Liver (tissue), 9 donors: ENCODE data around the gene SYT2. TPM values are rescaled to one million over a fixed set of nuclear protein-coding genes. Genes with fewer than 3 reads are reported as not detected.

ENCODE experiments used
- DNase-seq: peaks from one replicate; pipeline ENCODE4 v3.0.0-alpha.2; 2017; ENCODE audit warnings: low spot score
- H3K27ac ChIP-seq, 2 donors: one replicate each; pipeline ENCODE4 v1.7.0; 2013; ENCODE audit warnings: inconsistent platforms in 2 of 2, low read length in 2 of 2, control low read depth in 1 of 2, low read depth in 1 of 2, mild to moderate bottlenecking in 1 of 2
- H3K27me3 ChIP-seq, 4 donors: one replicate each; pipeline versions ENCODE4 v1.6.1 to v1.7.0; 2013; ENCODE audit warnings: low read length in 3 of 4, inconsistent platforms in 1 of 4, mild to moderate bottlenecking in 1 of 4, moderate library complexity in 1 of 4; ENCODE audit not compliant: control insufficient read depth in 4 of 4, insufficient read depth in 4 of 4
- H3K36me3 ChIP-seq, 4 donors: one replicate each; pipeline versions ENCODE4 v1.6.1 to v1.7.0; 2013; ENCODE audit warnings: low read length in 3 of 4, mild to moderate bottlenecking in 3 of 4, low read depth in 1 of 4, moderate library complexity in 1 of 4; ENCODE audit not compliant: control insufficient read depth in 4 of 4, insufficient read depth in 3 of 4
- H3K4me1 ChIP-seq, 4 donors: one replicate each; pipeline versions ENCODE4 v1.6.1 to v1.7.0; 2013; ENCODE audit warnings: low read length in 3 of 4, mild to moderate bottlenecking in 3 of 4, moderate library complexity in 1 of 4; ENCODE audit not compliant: control insufficient read depth in 4 of 4, insufficient read depth in 4 of 4
- H3K4me3 ChIP-seq, 3 donors: one replicate each; pipeline versions ENCODE4 v1.6.1 to v1.7.0; 2013; ENCODE audit warnings: low read length in 3 of 3, control low read depth in 1 of 3, low read depth in 1 of 3, mild to moderate bottlenecking in 1 of 3
- H3K9ac ChIP-seq, 2 donors: one replicate each; pipeline ENCODE4 v1.7.0; 2013; ENCODE audit warnings: low read length in 2 of 2, mild to moderate bottlenecking in 2 of 2, moderate library complexity in 2 of 2, control low read depth in 1 of 2, low read depth in 1 of 2
- H3K9me3 ChIP-seq, 4 donors: one replicate each; pipeline versions ENCODE4 v1.6.1 to v1.7.0; 2013; ENCODE audit warnings: low read length in 3 of 4; ENCODE audit not compliant: control insufficient read depth in 4 of 4
- ATF3 ChIP-seq: IDR thresholded peaks from 2 replicates; pipeline ENCODE4 v1.6.1; 2016; ENCODE audit warnings: antibody characterized with exemption
- CTCF ChIP-seq: fragments of 150-350 bp; IDR thresholded peaks from 2 replicates; pipeline ENCODE4 v1.5.1; 2017; ENCODE audit warnings: improper control_type of control experiment, low read depth, low read length; ENCODE audit not compliant: missing input control
- EGR1 ChIP-seq, 2 donors: IDR thresholded peaks; 2 replicates each; pipeline ENCODE4 v1.6.1; 2016 to 2018; ENCODE audit warnings: antibody characterized with exemption in 2 of 2, low read depth in 2 of 2
- FOXA1 ChIP-seq: IDR thresholded peaks from 2 replicates; pipeline ENCODE4 v1.6.1; 2016; ENCODE audit warnings: antibody characterized with exemption
- FOXA2 ChIP-seq: IDR thresholded peaks from 2 replicates; pipeline ENCODE4 v1.6.1; 2016; ENCODE audit warnings: antibody characterized with exemption
- GABPA ChIP-seq, 2 donors: IDR thresholded peaks in 1 of 2; conservative IDR thresholded peaks in 1 of 2; 2 replicates each; pipeline ENCODE4 v1.6.1; 2016; ENCODE audit warnings: antibody characterized with exemption in 2 of 2, mild to moderate bottlenecking in 1 of 2, moderate library complexity in 1 of 2
- HNF4A ChIP-seq, 2 donors: conservative IDR thresholded peaks; 2 replicates each; pipeline ENCODE4 v1.6.1; 2016; ENCODE audit warnings: antibody characterized with exemption in 2 of 2, mild to moderate bottlenecking in 2 of 2
- HNF4G ChIP-seq: IDR thresholded peaks from 2 replicates; pipeline ENCODE4 v1.6.1; 2016; ENCODE audit warnings: antibody characterized with exemption
- JUND ChIP-seq, 2 donors: IDR thresholded peaks; 2 replicates each; pipeline ENCODE4 v1.6.1; 2016; ENCODE audit warnings: antibody characterized with exemption in 2 of 2
- MAX ChIP-seq: IDR thresholded peaks from 2 replicates; pipeline ENCODE4 v1.6.1; 2016; ENCODE audit warnings: antibody characterized with exemption
- NR2F2 ChIP-seq: IDR thresholded peaks from 2 replicates; pipeline ENCODE4 v1.6.1; 2016; ENCODE audit warnings: antibody characterized with exemption
- RAD21 ChIP-seq, 2 donors: IDR thresholded peaks; 2 replicates each; pipeline ENCODE4 v1.6.1; 2016; ENCODE audit warnings: antibody characterized with exemption in 2 of 2, mild to moderate bottlenecking in 2 of 2
- RXRA ChIP-seq, 2 donors: IDR thresholded peaks; 2 replicates each; pipeline ENCODE4 v1.6.1; 2017 to 2018; ENCODE audit warnings: antibody characterized with exemption in 2 of 2, mild to moderate bottlenecking in 1 of 2
- TAF1 ChIP-seq: conservative IDR thresholded peaks from 2 replicates; pipeline ENCODE4 v1.6.1; 2016; ENCODE audit warnings: antibody characterized with exemption, mild to moderate bottlenecking
- YY1 ChIP-seq: IDR thresholded peaks from 2 replicates; pipeline ENCODE4 v1.6.1; 2016; ENCODE audit warnings: antibody characterized with exemption, mild to moderate bottlenecking
- ZBTB33 ChIP-seq: IDR thresholded peaks from 2 replicates; pipeline ENCODE4 v1.6.1; 2016; ENCODE audit warnings: antibody characterized with exemption
- WGBS: extraction: QIAGEN DNeasy Blood & Tissue Kit; methylation state at CpG from one replicate; pipeline ENCODE4 v1.1.7; 2013; 5-methylcytosine and 5-hydroxymethylcytosine counted together
- polyA plus RNA-seq, 2 donors: library from polyadenylated mRNA; stranded (reverse) in 1 of 2; unstranded in 1 of 2; fragments of 200-250 nt in 1 of 2; fragments of >200 nt in 1 of 2; fragmentation: Nextera tagmentation in 1 of 2; extraction: Ambion mirVana in 1 of 2; gene quantifications; one replicate each; pipeline versions ENCODE4 v1.2.1 to v1.2.3, GENCODE V29; 2013 to 2015
- total RNA-seq, 2 donors: library from RNA; depleted of rRNA; stranded (reverse); fragments of >200 nt; gene quantifications; one replicate each; pipeline ENCODE4 v1.2.3, GENCODE V29; 2014
- donor health status: healthy.
- donor health status: healthy.
- donor health status: healthy.
- donor health status: healthy.
- donor health status: healthy.

Gene SYT2
- total and polyA plus RNA-seq, 4 donors, result under 0.01 to 0.07 TPM; not detected in 2

GRCh38 chr1:202632241-202632640, 78.0 kb downstream of the SYT2 start:
- H3K4me3 ChIP-seq, result no peak overlapping the region
- no peak overlapping the region for H3K27ac ChIP-seq
- H3K4me1 ChIP-seq, result peaks cover 0 to 5% (median 0%) of the 10 kb centered on the region in 4 donors
- H3K9me3 ChIP-seq, result no peaks in the 10 kb centered on the region
- no peak for DNase-seq
- no peaks in the 10 kb centered on the region for H3K36me3 ChIP-seq
- H3K27me3 ChIP-seq, result peaks cover 0 to 6% (median 0%) of the 10 kb centered on the region in 4 donors
- no peak overlapping the region for H3K9ac ChIP-seq
- WGBS, result 84% methylated on average over 10 of the region's 10 CpGs
- TF ChIP-seq MAX, result no peak

GRCh38 chr1:202631076-202631923, 79.0 kb downstream of the SYT2 start:
- Histone ChIP-seq H3K4me1 (peaks cover 0 to 8% (median 0%) of the 10 kb centered on the region in 4 donors), H3K27me3 (peaks cover 0 to 4% (median 0%) of the 10 kb centered on the region in 4 donors), H3K27ac (no peak overlapping the region), H3K9me3 (no peaks in the 10 kb centered on the region), H3K9ac (no peak overlapping the region), H3K36me3 (no peaks in the 10 kb centered on the region), H3K4me3 (no peak overlapping the region)
- no peak for DNase-seq
- TF ChIP-seq ATF3, result no peak
- TF ChIP-seq JUND (IDR thresholded peaks at IDR 0.05), result no peak
- no peak for TF ChIP-seq RXRA (IDR thresholded peaks at IDR 0.05)
- TF ChIP-seq CTCF, result no peak
- no peak for TF ChIP-seq NR2F2
- TF ChIP-seq MAX, result no peak
- TF ChIP-seq YY1, result no peak
- no peak for TF ChIP-seq EGR1 (IDR thresholded peaks at IDR 0.05; ENCODE audit: low read depth in 2 of 2)
- no peak for TF ChIP-seq FOXA1
- no peak for TF ChIP-seq TAF1
- no peak for TF ChIP-seq HNF4A (conservative IDR thresholded peaks at IDR 0.05)
- no peak for TF ChIP-seq HNF4G
- no peak for TF ChIP-seq RAD21 (IDR thresholded peaks at IDR 0.05)
- no peak for TF ChIP-seq ZBTB33
- TF ChIP-seq GABPA (IDR thresholded peaks at IDR 0.05 in 1 of 2, conservative IDR thresholded peaks at IDR 0.05 in 1 of 2), result no peak
- no peak for TF ChIP-seq FOXA2
- WGBS, result 60% methylated on average over 11 of the region's 11 CpGs
